GM21717 (cell line): ENCODE measurements around the gene TMC6.
A peak's percentile ranks its signal among the peaks of the same experiment; 100 is the strongest.
"Not testable (repeated sequence)": the region's sequence is repeated elsewhere in the genome, so short reads cannot be mapped to it uniquely, and the experiment has no call there.

Source experiments
- ATAC-seq: cut with Tn5 transposase; IDR thresholded peaks from one replicate; pipeline ENCODE4 v1.9.1; 2021; ENCODE audit warnings: mild to moderate bottlenecking, moderate library complexity; ENCODE audit not compliant: unreplicated experiment

Gene TMC6, protein sequence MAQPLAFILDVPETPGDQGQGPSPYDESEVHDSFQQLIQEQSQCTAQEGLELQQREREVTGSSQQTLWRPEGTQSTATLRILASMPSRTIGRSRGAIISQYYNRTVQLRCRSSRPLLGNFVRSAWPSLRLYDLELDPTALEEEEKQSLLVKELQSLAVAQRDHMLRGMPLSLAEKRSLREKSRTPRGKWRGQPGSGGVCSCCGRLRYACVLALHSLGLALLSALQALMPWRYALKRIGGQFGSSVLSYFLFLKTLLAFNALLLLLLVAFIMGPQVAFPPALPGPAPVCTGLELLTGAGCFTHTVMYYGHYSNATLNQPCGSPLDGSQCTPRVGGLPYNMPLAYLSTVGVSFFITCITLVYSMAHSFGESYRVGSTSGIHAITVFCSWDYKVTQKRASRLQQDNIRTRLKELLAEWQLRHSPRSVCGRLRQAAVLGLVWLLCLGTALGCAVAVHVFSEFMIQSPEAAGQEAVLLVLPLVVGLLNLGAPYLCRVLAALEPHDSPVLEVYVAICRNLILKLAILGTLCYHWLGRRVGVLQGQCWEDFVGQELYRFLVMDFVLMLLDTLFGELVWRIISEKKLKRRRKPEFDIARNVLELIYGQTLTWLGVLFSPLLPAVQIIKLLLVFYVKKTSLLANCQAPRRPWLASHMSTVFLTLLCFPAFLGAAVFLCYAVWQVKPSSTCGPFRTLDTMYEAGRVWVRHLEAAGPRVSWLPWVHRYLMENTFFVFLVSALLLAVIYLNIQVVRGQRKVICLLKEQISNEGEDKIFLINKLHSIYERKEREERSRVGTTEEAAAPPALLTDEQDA

DNA sequence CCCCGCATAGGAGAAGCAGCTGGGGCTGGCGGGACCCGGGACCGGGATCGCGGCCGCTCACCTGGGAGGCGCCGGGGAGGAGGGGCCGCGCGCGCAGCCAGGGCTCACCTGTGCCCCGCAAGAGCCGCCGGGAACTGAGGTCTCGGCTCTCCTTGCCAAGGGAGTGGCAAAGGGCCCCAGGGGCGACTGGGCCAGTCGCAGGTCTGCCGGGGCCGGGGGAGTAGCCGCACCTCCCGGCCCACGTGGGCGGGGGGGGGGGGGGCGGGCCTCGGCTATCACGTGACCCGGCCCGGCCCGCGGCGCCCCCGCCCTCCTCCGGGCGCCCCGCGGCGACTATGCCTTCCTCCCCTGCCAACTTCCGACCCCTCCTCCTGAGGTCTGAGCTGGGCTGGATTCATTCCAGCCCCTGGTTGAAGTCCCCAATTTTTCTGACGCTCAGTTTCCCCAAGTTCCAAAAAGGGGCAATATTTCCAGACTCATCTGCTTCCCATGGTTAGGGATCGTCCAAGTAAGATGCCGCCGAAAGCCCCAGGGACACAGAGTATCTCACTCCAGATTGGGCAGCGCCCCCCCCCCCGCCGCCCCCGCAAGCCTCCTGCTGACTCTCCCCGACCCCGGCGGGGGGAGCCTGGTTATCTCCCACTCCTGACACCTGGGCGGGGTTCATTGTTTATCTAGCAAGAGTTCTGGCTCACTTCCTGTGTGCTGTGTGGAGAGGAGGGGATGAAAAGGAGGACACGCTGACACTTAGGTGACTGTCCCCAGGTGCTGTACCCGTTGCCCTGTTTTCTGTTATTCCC lies at the start of gene TMC6:
Gene TMC6, minus strand, starts transcription at position 205 of the 800 bp plus-strand sequence. CDS start 1,923 bp downstream, outside the sequence.
- ATAC-seq, result no peak

DNA sequence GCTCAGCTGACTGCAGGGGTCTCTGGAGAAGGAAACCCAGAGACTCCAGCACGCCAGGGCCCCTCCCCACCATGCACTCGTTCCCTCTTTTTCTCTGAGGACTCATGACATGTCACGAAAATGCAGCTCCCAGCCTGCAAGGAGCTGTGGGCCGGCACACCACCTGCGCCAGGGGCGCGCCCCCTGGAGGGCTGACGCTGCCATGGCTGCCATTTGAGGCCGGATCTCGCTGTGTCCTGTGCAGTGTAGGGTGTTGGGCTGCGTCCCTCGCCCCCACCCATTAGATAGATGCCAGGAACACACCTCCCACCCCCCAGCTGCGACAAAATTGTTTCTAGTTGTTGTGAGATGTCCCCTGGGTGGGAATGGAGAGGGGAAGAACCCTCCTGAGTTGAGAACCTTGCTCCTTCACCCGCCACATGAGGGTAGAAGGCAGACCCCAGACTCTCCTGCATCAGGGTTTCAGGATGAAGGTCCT lies 48.0 kb upstream of the TMC6 start:
- no peak for ATAC-seq

DNA sequence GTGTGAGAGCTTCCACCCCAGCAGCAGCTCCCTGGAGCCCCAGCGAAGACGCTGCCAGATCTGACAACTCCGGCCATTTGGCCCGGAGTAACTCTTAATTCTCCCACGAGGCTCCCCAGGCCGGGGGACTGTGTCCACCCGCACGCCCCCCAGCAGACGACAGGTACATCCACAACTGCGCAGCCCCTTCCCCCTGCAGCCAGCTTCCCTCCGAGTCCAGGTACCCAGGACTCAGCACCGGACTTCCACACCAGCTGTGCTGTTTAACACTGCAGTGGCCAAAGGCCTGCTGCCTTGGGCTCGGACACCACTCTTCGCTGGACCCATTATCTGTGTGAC lies 47.1 kb upstream of the TMC6 start:
- no peak for ATAC-seq

- no peak for ATAC-seq
These were observed 46.5 kb upstream of the TMC6 start for GRCh38 chr17:78174870-78175642.

DNA sequence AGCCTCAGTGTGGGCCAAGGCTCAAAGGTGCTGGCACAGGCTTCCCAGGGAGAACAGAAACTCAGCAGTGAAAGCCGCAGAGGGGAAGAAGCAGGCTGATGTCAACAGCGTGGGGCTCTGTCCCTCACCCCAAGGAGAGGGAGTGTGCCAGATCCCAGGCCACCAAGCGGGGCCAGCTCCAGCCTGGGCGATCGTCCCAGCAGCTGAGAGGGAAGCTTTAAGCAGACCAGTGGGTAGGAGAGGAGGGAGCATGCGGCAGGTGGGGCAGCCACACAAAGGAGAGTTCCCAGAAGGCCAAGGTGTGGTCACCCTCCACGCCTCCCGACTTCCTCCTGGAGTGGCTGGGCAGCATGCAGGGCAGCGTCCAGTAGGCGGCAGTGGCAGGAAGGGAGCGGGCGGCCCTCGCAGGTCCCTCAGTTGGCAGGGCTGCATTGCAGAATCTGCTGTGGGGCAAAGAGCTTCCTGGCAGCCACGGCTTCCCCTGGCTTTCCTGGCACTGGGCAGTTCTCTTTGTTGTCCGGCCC lies 45.9 kb upstream of the TMC6 start:
- ATAC-seq, result no peak

GRCh38 chr17:78173097-78173715 lies 44.7 kb upstream of the TMC6 start:
- no peak for ATAC-seq

- no peak for ATAC-seq
These were observed 43.9 kb upstream of the TMC6 start for GRCh38 chr17:78172249-78173051.

DNA sequence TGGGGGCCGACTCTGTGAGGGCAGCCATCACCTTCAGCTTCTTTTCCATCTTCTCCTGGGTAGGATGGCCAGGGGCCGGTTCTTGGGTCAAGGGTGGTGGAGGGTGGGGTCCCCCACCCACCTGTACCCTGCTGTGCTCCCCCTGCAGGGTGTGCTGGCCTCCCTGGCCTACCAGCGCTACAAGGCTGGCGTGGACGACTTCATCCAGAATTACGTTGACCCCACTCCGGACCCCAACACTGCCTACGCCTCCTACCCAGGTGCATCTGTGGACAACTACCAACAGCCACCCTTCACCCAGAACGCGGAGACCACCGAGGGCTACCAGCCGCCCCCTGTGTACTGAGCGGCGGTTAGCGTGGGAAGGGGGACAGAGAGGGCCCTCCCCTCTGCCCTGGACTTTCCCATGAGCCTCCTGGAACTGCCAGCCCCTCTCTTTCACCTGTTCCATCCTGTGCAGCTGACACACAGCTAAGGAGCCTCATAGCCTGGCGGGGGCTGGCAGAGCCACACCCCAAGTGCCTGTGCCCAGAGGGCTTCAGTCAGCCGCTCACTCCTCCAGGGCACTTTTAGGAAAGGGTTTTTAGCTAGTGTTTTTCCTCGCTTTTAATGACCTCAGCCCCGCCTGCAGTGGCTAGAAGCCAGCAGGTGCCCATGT lies 43.2 kb upstream of the TMC6 start:
- not testable (repeated sequence) for ATAC-seq

GRCh38 chr17:78170692-78171590 lies 42.4 kb upstream of the TMC6 start:
- ATAC-seq, result no peak

GRCh38 chr17:78168903-78169793 lies 40.6 kb upstream of the TMC6 start:
- ATAC-seq, result peak; percentile 19

GRCh38 chr17:78168242-78168902 lies 39.8 kb upstream of the TMC6 start, which contains the start of gene SYNGR2:
Gene SYNGR2, plus strand, starts transcription at chr17:78168581. Its CDS starts 36 bp downstream, at chr17:78168617.
- ATAC-seq, result peak; percentile 32

- ATAC-seq, result no peak
These were observed 37.9 kb upstream of the TMC6 start for GRCh38 chr17:78166416-78166815.

GRCh38 chr17:78164748-78165607 lies 36.4 kb upstream of the TMC6 start:
- ATAC-seq, result no peak

DNA sequence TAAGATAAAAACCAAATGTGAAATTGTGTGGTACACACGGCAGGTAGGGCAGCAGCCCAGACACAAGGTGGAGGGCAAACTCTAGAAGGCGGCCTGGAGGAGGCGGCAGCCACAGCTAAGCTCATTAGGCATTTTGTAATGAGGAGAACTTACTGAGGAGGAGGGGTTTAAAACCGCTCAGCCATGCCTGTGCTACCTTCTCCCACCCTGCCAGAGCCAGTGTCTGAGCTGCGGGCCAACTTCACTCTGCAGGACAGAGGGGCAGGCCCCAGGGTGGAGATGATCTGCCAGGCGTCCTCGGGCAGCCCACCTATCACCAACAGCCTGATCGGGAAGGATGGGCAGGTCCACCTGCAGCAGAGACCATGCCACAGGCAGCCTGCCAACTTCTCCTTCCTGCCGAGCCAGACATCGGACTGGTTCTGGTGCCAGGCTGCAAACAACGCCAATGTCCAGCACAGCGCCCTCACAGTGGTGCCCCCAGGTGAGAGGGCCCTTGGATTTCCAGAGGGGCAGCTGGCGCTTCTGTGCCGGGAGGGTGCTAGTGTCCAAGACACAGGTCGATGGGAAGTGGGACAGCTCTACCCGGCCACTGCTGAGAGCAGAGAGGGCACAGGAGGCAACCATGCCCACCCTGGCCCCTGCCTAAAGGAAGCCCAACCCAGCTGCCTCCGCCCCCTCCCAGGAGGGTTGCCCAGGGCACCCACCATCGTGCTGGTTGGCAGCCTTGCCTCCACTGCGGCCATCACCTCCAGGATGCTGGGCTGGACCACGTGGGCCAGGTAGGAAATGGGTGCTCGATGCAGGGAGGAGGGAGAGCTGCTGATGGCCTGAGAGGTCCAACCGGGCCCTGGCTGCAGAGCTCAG lies 35.6 kb upstream of the TMC6 start:
- ATAC-seq, result no peak
